Keratinocyte (primary cell): ENCODE measurements around the gene CSMD2. TPM values are rescaled to one million over a fixed set of nuclear protein-coding genes. Genes with fewer than 3 reads are reported as not detected.

ENCODE experiments used
- DNase-seq: peaks from one replicate; pipeline ENCODE4 v3.0.0-alpha.2; 2011; ENCODE audit warnings: low read depth, missing footprints, low spot score
- FAIRE-seq: peaks from 2 replicates; lab custom pipeline; 2011; peaks lifted over from hg19 to GRCh38; lab: Jason Lieb, UNC
- H2AFZ ChIP-seq: 2 replicates; pipeline ENCODE4 v1.6.0; 2012; ENCODE audit warnings: low read length, control low read depth, inconsistent platforms; ENCODE audit not compliant: control insufficient read depth
- H3K27ac ChIP-seq: 2 replicates; pipeline ENCODE4 v1.5.1; 2011; ENCODE audit warnings: low read length; ENCODE audit not compliant: control insufficient read depth, insufficient read depth
- H3K27me3 ChIP-seq: 3 replicates; pipeline ENCODE4 v1.6.0; 2011; ENCODE audit warnings: low read length; ENCODE audit not compliant: control insufficient read depth, insufficient read depth; ENCODE audit errors: extremely low read depth
- H3K36me3 ChIP-seq, 2 experiments: 2 replicates in 1 of 2; 3 replicates in 1 of 2; pipeline ENCODE4 v1.5.1; 2011; ENCODE audit warnings: low read length in 2 of 2, mild to moderate bottlenecking in 1 of 2; ENCODE audit not compliant: control insufficient read depth in 2 of 2, insufficient read depth in 2 of 2; ENCODE audit errors: extremely low read depth in 1 of 2
- H3K4me1 ChIP-seq: 3 replicates; pipeline ENCODE4 v1.5.1; 2011; ENCODE audit warnings: low read length; ENCODE audit not compliant: control insufficient read depth, insufficient read depth; ENCODE audit errors: extremely low read depth
- H3K4me2 ChIP-seq: 3 replicates; pipeline ENCODE4 v1.6.0; 2011; ENCODE audit warnings: low read depth, low read length; ENCODE audit not compliant: control insufficient read depth, insufficient read depth; ENCODE audit errors: extremely low read depth
- H3K4me3 ChIP-seq, 3 experiments: fragments of 200-600 bp in 1 of 3; sonication (generic) in 1 of 3; 2 replicates in 2 of 3; 3 replicates in 1 of 3; pipeline ENCODE4 v1.5.1; 2011 to 2016; ENCODE audit warnings: low read length in 3 of 3, mild to moderate bottlenecking in 3 of 3, control low read depth in 2 of 3, inconsistent platforms in 1 of 3, low read depth in 1 of 3, mixed read lengths in 1 of 3, mixed run types in 1 of 3, moderate library complexity in 1 of 3; ENCODE audit not compliant: control insufficient read depth in 2 of 3, insufficient read depth in 2 of 3; ENCODE audit errors: extremely low read depth in 1 of 3
- H3K79me2 ChIP-seq: 2 replicates; pipeline ENCODE4 v1.6.0; 2012; ENCODE audit warnings: low read length; ENCODE audit not compliant: control insufficient read depth, insufficient read depth
- H3K9ac ChIP-seq: 3 replicates; pipeline ENCODE4 v1.6.0; 2011; ENCODE audit warnings: low read length; ENCODE audit not compliant: control insufficient read depth, insufficient read depth; ENCODE audit errors: extremely low read depth
- H3K9me1 ChIP-seq: 3 replicates; pipeline ENCODE4 v1.6.0; 2011; ENCODE audit warnings: low read length; ENCODE audit not compliant: control insufficient read depth, insufficient read depth; ENCODE audit errors: extremely low read depth
- H3K9me3 ChIP-seq: 2 replicates; pipeline ENCODE4 v1.5.1; 2012; ENCODE audit warnings: low read depth, low read length; ENCODE audit not compliant: control insufficient read depth
- H4K20me1 ChIP-seq: 3 replicates; pipeline ENCODE4 v1.6.0; 2011; ENCODE audit warnings: low read length; ENCODE audit not compliant: control insufficient read depth, insufficient read depth; ENCODE audit errors: extremely low read depth
- CTCF ChIP-seq, 3 experiments: IDR thresholded peaks in 1 of 3; conservative IDR thresholded peaks in 1 of 3; optimal IDR thresholded peaks in 1 of 3; 2 replicates in 2 of 3; 3 replicates in 1 of 3; pipeline versions ENCODE3 to v1.5.1; 2011; ENCODE audit warnings: low read length in 3 of 3, mild to moderate bottlenecking in 3 of 3, moderate library complexity in 2 of 3, control low read depth in 1 of 3, inconsistent platforms in 1 of 3; ENCODE audit not compliant: insufficient read depth in 2 of 3; ENCODE audit errors: extremely low read depth in 1 of 3
- EZH2 ChIP-seq: IDR thresholded peaks from one replicate; pipeline ENCODE4 v1.6.1; 2012; ENCODE audit warnings: inconsistent platforms, mild to moderate bottlenecking, low read length, moderate library complexity
- dilution Hi-C: fragments of 300-500 bp; cut with MboI; formaldehyde crosslinking; loops from one replicate; pipeline ENCODE4 v1.7.0; 2020; ENCODE audit warnings: low sequenced_read_pairs; ENCODE audit not compliant: extremely low pct_ligation_motif_present
- polyA plus RNA-seq, 5 experiments: library from polyadenylated mRNA; depleted of rRNA in 3 of 5; stranded (reverse) in 3 of 5; stranded (forward) in 1 of 5; unstranded in 1 of 5; fragments of >200 nt; gene quantifications; 1 replicate in 1 of 5; 2 replicates in 3 of 5; 3 replicates in 1 of 5; pipeline versions ENCODE4 v1.2.1 to v1.2.3, GENCODE V29; 2011 to 2012; ENCODE audit warnings: missing spikeins in 2 of 5, low read depth in 1 of 5, low replicate concordance in 1 of 5

The CSMD2 gene
- polyA plus RNA-seq, 1 donor (not counting 4 experiments of a cell fraction or from before 2014, with no cell fraction given): 2.0 TPM

DNA sequence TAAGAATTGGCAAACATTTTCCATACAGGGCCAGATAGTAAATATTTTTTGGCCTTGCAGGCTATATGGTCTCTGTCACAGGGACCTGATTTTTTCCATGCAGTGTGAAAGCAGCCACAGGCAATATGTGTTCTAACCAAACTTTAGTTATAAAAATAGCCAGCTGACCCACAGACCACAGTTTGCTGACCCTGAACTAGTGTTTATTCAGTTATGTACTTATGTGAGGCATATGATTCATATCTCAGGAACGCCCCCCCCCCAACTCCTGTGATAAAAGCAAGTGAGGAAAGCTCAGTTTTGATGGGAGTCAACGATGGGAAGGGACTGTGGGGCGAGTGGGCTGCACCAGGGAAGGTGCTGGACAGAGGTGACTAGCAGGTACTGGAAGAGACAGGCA is 221.1 kb downstream of the CSMD2 start:
- H3K9ac ChIP-seq: no peak overlapping the region
- H3K9me3 ChIP-seq: no peaks in the 10 kb centered on the region
- DNase-seq (no peak), FAIRE-seq (no peak)
- H3K79me2 ChIP-seq: no peaks in the 10 kb centered on the region
- TF ChIP-seq CTCF (optimal IDR thresholded peaks at IDR 0.05 in 1 of 3, IDR thresholded peaks at IDR 0.05 in 1 of 3, conservative IDR thresholded peaks at IDR 0.05 in 1 of 3; ENCODE audit: extremely low read depth in 1 of 3, insufficient read depth in 2 of 3, low read length in 3 of 3): no peak
- TF ChIP-seq EZH2: no peak
- H3K4me3 ChIP-seq: no peak overlapping the region
- dilution Hi-C loops: no loop called here
- no peak overlapping the region for H3K27ac ChIP-seq
- no peak overlapping the region for H3K4me2 ChIP-seq
- no peaks in the 10 kb centered on the region for H4K20me1 ChIP-seq
- no peaks in the 10 kb centered on the region for H3K36me3 ChIP-seq
- H3K27me3 ChIP-seq: no peaks in the 10 kb centered on the region
- H3K4me1 ChIP-seq: no peaks in the 10 kb centered on the region
- H2AFZ ChIP-seq: no peak overlapping the region
- H3K9me1 ChIP-seq: no peaks in the 10 kb centered on the region

DNA sequence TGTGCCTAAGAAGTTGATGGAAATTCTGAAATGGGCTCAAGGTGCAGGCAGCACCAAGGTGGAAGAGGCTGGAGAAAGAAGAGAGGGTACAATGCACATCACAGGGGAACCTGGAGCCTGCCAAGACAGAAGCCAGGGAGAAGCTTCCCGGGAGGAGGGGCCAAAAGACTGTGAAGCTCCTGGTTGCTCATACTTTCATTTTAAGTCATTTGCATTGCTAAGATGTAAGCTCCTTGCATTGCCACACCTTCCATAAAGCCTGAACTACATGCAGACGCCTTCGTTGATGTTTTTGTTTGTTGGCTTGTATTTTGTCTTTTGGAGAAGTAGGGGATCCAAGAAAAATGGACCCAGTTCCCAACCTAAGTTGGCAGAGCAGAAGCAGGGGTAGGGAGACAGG is 232.2 kb downstream of the CSMD2 start:
- Histone ChIP-seq H3K27me3 (no peaks in the 10 kb centered on the region), H3K4me1 (no peaks in the 10 kb centered on the region), H3K9me3 (no peaks in the 10 kb centered on the region), H3K4me3 (no peak overlapping the region), H2AFZ (no peak overlapping the region), H3K9ac (no peak overlapping the region), H3K9me1 (no peaks in the 10 kb centered on the region), H3K36me3 (no peaks in the 10 kb centered on the region), H3K79me2 (no peaks in the 10 kb centered on the region), H4K20me1 (no peaks in the 10 kb centered on the region), H3K4me2 (no peak overlapping the region), H3K27ac (no peak overlapping the region)
- no peak for DNase-seq
- no peak for FAIRE-seq
- dilution Hi-C loops: no loop called here
- TF ChIP-seq EZH2: no peak
- TF ChIP-seq CTCF (optimal IDR thresholded peaks at IDR 0.05 in 1 of 3, IDR thresholded peaks at IDR 0.05 in 1 of 3, conservative IDR thresholded peaks at IDR 0.05 in 1 of 3; ENCODE audit: extremely low read depth in 1 of 3, insufficient read depth in 2 of 3, low read length in 3 of 3): no peak
